ENCODE data around the gene DISP2. TPM values are rescaled to one million over a fixed set of nuclear protein-coding genes. Genes with fewer than 3 reads are reported as not detected.

DISP2 gene
- total RNA-seq, 1 donor from 2014 or later, result 3.9 TPM

DNA sequence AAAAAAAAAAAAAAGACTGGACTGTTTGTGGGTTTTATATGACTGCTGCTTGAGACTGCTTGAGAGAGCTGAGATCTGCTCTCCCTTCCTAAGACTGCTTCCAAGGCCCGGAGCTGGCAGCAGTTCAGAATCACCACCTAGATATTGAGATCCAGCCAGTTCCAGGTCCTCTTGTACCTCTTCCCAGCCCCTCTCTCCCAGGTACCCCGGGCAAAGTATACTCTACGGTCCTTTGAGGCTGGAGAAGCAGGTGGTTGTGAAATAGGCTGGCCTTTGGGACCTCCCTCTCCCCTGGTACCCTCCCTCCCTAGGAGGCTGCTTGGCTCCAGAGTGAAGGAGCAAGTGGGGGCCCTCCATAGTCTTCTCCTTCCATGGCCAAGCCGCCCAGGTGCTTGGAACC is 70.2 kb downstream of the DISP2 start:
- ATAC-seq (no peak), DNase-seq (ENCODE audit: missing footprints) (no peak)
- intact Hi-C loops (cut with DNase I), result no loop called here

Other genes with a start within 250 kb of the DISP2 start
- gene BMF, start 249.3 kb upstream of the DISP2 start, total RNA-seq, result 3.2 TPM
- 2.4 TPM for gene BUB1B, start 197.2 kb upstream of the DISP2 start, total RNA-seq
- gene PAK6, start 119.2 kb upstream of the DISP2 start, total RNA-seq, result 10.1 TPM
- gene ANKRD63, start 75.2 kb upstream of the DISP2 start, total RNA-seq, result 0.92 TPM
- 8.2 TPM for gene PLCB2, start 50.3 kb upstream of the DISP2 start, total RNA-seq
- gene INAFM2, start 34.5 kb upstream of the DISP2 start, total RNA-seq, result 55.6 TPM
- 162 TPM for gene CCDC9B, start 17.3 kb upstream of the DISP2 start, total RNA-seq
- gene PHGR1, start 7.2 kb upstream of the DISP2 start, total RNA-seq, result not detected
- 8.5 TPM for gene KNSTRN, start 24.5 kb downstream of the DISP2 start, total RNA-seq
- gene IVD, start 47.6 kb downstream of the DISP2 start, total RNA-seq, result 88.6 TPM
- gene BAHD1, start 82.7 kb downstream of the DISP2 start, total RNA-seq, result 17.7 TPM
- gene CHST14, start 112.8 kb downstream of the DISP2 start, total RNA-seq, result 7.6 TPM
- 15.6 TPM for gene CCDC32, start 206.8 kb downstream of the DISP2 start, total RNA-seq
- gene RPUSD2, start 211.1 kb downstream of the DISP2 start, total RNA-seq, result 8.3 TPM
- gene KNL1, start 236.0 kb downstream of the DISP2 start, total RNA-seq, result 0.54 TPM

Data from Right ventricle myocardium inferior (tissue), 1 donor.